SK-N-SH treated with all-trans-retinoic acid at 6 μM for 48 hours (cell line): Measurements from ENCODE around the gene DDX25.

ENCODE experiments used
- PATZ1 ChIP-seq: fragments of 250-450 bp; sonication (Bioruptor Pico); IDR thresholded peaks from 2 replicates; pipeline ENCODE4 v1.8.0; 2020; ENCODE audit warnings: mild to moderate bottlenecking, moderate library complexity, borderline replicate concordance
- PPARA ChIP-seq: fragments of 250-450 bp; sonication (Bioruptor Pico); IDR thresholded peaks from 2 replicates; pipeline ENCODE4 v1.5.0; 2020; ENCODE audit warnings: mild to moderate bottlenecking, borderline replicate concordance
- TSHZ2 ChIP-seq: fragments of 250-450 bp; sonication (Bioruptor Pico); IDR thresholded peaks from 2 replicates; pipeline ENCODE4 v1.5.0; 2020; ENCODE audit warnings: mild to moderate bottlenecking, moderate library complexity

- TF ChIP-seq PPARA (no peak), PATZ1 (CRISPR knock-in tag) (no peak), TSHZ2 (no peak)
These were observed 12.5 kb downstream of the DDX25 start for GRCh38 chr11:125916683-125917347.
